Endothelial cell of umbilical vein (primary cell): ENCODE results near the gene UPF3A.

Experiments used
- POLR2AphosphoS5 ChIP-seq: IDR thresholded peaks from 2 replicates; pipeline ENCODE4 v1.6.1; 2012; ENCODE audit warnings: low read depth, mild to moderate bottlenecking, control low read depth, low read length, moderate library complexity; ENCODE audit not compliant: insufficient read depth
- TF ChIP-seq, protein P1 (sequence below), 2 donors: IDR thresholded peaks; 1 replicate in 1 of 2; 2 replicates in 1 of 2; pipeline ENCODE4 v1.5.1; 2011; ENCODE audit warnings: low read length in 2 of 2, mild to moderate bottlenecking in 2 of 2, moderate library complexity in 2 of 2, control low read depth in 1 of 2, inconsistent platforms in 1 of 2, low read depth in 1 of 2; ENCODE audit not compliant: insufficient read depth in 1 of 2; ENCODE audit errors: extremely low read depth in 1 of 2

DNA sequence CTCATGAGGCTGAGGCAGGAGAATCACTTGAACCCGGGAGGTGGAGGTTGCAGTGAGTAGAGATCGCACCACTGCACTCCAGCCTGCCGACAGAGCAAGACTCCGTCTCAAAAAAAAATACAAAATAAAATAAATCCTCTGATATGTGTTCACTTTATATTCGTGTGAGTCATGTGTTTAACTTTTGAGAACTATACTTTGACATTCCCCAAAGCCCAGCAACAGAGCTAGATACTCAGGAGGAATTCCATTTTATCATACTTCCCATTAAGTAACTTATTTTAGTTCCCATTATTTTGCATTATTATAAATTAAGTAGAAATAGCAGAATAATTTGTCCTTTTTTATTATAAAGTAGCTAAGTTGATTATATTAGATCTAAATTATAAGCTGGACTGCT, 29.6 kb downstream of the UPF3A start:
- TF ChIP-seq, protein P1, sequence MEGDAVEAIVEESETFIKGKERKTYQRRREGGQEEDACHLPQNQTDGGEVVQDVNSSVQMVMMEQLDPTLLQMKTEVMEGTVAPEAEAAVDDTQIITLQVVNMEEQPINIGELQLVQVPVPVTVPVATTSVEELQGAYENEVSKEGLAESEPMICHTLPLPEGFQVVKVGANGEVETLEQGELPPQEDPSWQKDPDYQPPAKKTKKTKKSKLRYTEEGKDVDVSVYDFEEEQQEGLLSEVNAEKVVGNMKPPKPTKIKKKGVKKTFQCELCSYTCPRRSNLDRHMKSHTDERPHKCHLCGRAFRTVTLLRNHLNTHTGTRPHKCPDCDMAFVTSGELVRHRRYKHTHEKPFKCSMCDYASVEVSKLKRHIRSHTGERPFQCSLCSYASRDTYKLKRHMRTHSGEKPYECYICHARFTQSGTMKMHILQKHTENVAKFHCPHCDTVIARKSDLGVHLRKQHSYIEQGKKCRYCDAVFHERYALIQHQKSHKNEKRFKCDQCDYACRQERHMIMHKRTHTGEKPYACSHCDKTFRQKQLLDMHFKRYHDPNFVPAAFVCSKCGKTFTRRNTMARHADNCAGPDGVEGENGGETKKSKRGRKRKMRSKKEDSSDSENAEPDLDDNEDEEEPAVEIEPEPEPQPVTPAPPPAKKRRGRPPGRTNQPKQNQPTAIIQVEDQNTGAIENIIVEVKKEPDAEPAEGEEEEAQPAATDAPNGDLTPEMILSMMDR (IDR thresholded peaks at IDR 0.05; ENCODE audit: extremely low read depth in 1 of 2, insufficient read depth in 1 of 2, low read depth in 1 of 2, low read length in 2 of 2), result no peak
- TF ChIP-seq POLR2AphosphoS5, result no peak
